Bronchial epithelial cell (primary cell): ENCODE measurements around the gene KRT4. TPM values are rescaled to one million over a fixed set of nuclear protein-coding genes. Genes with fewer than 3 reads are reported as not detected.

Experiments
- DNase-seq: peaks from one replicate; pipeline ENCODE4 v3.0.0-alpha.2; 2010; ENCODE audit warnings: low read depth
- FAIRE-seq: peaks from 2 replicates; lab custom pipeline; 2011; peaks lifted over from hg19 to GRCh38; lab: Jason Lieb, UNC
- H3K27me3 ChIP-seq: 2 replicates; pipeline ENCODE4 v1.5.1; 2011; ENCODE audit warnings: low read length; ENCODE audit not compliant: control insufficient read depth, insufficient read depth
- H3K36me3 ChIP-seq: 2 replicates; pipeline ENCODE4 v1.5.1; 2011; ENCODE audit warnings: low read length; ENCODE audit not compliant: control insufficient read depth, insufficient read depth
- H3K4me3 ChIP-seq: 2 replicates; pipeline ENCODE4 v1.5.1; 2011; ENCODE audit warnings: mild to moderate bottlenecking, low read depth, low read length, control low read depth
- total RNA-seq: library from RNA; depleted of rRNA; stranded (reverse); fragments of >200 nt; gene quantifications from 2 replicates; pipeline ENCODE4 v1.2.1, GENCODE V29; 2014
- TF ChIP-seq, protein P1 (sequence below): IDR thresholded peaks from 2 replicates; pipeline ENCODE4 v1.5.1; 2011; ENCODE audit warnings: mild to moderate bottlenecking, moderate library complexity, low read length, control low read depth, inconsistent platforms; ENCODE audit not compliant: insufficient read depth, severe bottlenecking

KRT4 gene
- total RNA-seq, 1 donor from 2014 or later = 66.6 TPM

DNA sequence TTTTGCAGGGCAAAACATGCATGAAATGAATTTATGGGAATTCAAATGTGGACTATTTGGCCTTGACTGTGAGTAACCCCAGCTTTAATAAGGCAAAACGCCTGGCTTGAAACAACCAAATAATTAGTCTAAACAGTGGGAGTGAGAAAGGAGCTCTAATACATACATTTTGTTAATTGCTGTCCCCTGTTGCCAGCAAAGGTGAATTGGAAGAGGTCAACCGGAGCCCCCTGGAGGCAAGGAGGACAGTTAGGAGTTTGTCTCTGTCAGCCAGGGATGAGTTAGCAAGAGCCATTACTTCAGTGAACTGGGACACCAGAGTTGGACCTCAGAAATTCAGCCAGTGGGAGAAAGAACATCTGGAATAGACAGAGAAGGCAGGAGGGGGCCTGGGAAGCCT is 54.2 kb downstream of the KRT4 start:
- FAIRE-seq = no peak
- H3K36me3 ChIP-seq = no peaks in the 10 kb centered on the region
- H3K4me3 ChIP-seq = no peak overlapping the region
- TF ChIP-seq, protein P1, sequence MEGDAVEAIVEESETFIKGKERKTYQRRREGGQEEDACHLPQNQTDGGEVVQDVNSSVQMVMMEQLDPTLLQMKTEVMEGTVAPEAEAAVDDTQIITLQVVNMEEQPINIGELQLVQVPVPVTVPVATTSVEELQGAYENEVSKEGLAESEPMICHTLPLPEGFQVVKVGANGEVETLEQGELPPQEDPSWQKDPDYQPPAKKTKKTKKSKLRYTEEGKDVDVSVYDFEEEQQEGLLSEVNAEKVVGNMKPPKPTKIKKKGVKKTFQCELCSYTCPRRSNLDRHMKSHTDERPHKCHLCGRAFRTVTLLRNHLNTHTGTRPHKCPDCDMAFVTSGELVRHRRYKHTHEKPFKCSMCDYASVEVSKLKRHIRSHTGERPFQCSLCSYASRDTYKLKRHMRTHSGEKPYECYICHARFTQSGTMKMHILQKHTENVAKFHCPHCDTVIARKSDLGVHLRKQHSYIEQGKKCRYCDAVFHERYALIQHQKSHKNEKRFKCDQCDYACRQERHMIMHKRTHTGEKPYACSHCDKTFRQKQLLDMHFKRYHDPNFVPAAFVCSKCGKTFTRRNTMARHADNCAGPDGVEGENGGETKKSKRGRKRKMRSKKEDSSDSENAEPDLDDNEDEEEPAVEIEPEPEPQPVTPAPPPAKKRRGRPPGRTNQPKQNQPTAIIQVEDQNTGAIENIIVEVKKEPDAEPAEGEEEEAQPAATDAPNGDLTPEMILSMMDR = no peak
- DNase-seq = no peak
- peaks cover 4% of the 10 kb centered on the region for H3K27me3 ChIP-seq

DNA sequence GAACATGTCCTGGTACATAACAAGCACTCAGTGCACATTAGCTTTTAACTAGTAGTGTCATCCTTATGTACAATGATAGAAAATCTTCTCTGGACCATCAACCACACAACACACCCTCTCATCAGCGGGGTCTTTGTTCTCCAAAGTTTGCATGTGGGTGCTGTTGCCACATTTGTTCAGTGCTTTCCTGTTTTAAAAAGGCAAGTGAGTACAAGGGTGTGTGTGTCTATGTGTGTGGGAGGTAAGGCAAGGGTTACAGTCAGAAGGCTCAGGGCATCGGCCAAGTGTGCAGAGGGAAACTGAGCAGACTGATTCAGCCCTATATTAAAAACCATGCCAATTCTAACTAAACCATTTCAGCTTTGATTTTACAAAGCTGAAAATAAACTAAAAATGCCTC is 54.7 kb downstream of the KRT4 start:
- no peak overlapping the region for H3K4me3 ChIP-seq
- TF ChIP-seq, protein P1 = no peak
- peaks cover 6% of the 10 kb centered on the region for H3K27me3 ChIP-seq
- FAIRE-seq (no peak), DNase-seq (no peak)
- no peaks in the 10 kb centered on the region for H3K36me3 ChIP-seq

DNA sequence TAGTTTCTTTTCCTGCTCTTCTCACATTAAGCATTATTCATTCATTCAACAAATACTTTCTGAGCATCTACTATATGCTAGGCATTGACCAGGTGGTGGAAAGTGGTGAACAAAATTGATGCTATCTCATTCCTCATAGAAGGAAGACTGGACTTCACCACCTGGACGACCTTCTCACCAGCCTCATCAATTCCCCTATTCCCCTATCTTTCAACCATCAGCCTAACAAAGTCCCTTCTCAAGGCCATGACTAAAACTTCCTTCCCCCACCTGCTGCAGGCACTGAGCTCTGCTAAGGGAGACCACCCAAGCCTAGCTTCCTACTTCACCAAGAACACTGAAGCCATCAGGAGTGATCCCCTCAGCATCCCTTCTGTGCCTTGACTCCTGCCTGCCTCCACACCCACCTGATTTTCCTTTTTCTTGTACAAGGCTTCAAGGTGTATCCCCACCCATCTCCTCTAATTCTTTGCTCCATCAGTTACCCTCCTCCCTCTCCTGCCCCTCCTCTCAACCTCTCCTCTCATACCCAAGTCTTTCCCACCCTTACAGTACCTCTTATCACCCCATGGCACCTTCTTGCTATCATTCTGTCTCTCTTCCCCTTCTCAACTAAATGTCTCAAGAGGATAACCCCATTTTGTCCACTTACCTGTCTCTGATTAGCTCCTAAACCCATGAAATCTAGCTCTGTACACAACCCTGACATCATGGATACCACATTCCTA is 56.3 kb downstream of the KRT4 start:
- no peak overlapping the region for H3K4me3 ChIP-seq
- DNase-seq (no peak), FAIRE-seq (no peak)
- H3K36me3 ChIP-seq = no peaks in the 10 kb centered on the region
- peaks cover 6% of the 10 kb centered on the region for H3K27me3 ChIP-seq
- TF ChIP-seq, protein P1 = no peak

Other genes starting within 250 kb of the KRT4 start
- 0.13 TPM in 1 of 2 replicates, not detected in the other for gene KRT74, start 240.3 kb downstream of the KRT4 start, total RNA-seq
- not detected in 2 replicates for gene KRT72, start 212.7 kb downstream of the KRT4 start, total RNA-seq
- not detected in 2 replicates for gene KRT73, start 195.6 kb downstream of the KRT4 start, total RNA-seq
- not detected in 2 replicates for gene KRT2, start 161.9 kb downstream of the KRT4 start, total RNA-seq
- not detected in 2 replicates for gene KRT1, start 133.7 kb downstream of the KRT4 start, total RNA-seq
- gene KRT77, start 110.6 kb downstream of the KRT4 start, total RNA-seq = under 0.01 TPM in 1 of 2 replicates, not detected in the other
- gene KRT76, start 36.8 kb downstream of the KRT4 start, total RNA-seq = not detected in 2 replicates
- gene KRT3, start 18.0 kb downstream of the KRT4 start, total RNA-seq = under 0.01 and 0.13 TPM in 2 replicates
- gene KRT79, start 20.2 kb upstream of the KRT4 start, total RNA-seq = under 0.01 and 0.26 TPM in 2 replicates
- gene KRT78, start 34.9 kb upstream of the KRT4 start, total RNA-seq = 5.3 and 17.0 TPM in 2 replicates
- 146 and 309 TPM in 2 replicates for gene KRT8, start 91.0 kb upstream of the KRT4 start, total RNA-seq
- gene KRT18, start 135.0 kb upstream of the KRT4 start, total RNA-seq = 387 and 526 TPM in 2 replicates
- 1,485 and 2,183 TPM in 2 replicates for gene EIF4B, start 192.3 kb upstream of the KRT4 start, total RNA-seq
- gene TNS2, start 235.9 kb upstream of the KRT4 start, total RNA-seq = 1.3 and 1.8 TPM in 2 replicates